ENCODE measurements around the gene SH3RF2. TPM values are rescaled to one million over a fixed set of nuclear protein-coding genes. Genes with fewer than 3 reads are reported as not detected.

SH3RF2 gene
- polyA plus RNA-seq, 3 donors: not detected

DNA sequence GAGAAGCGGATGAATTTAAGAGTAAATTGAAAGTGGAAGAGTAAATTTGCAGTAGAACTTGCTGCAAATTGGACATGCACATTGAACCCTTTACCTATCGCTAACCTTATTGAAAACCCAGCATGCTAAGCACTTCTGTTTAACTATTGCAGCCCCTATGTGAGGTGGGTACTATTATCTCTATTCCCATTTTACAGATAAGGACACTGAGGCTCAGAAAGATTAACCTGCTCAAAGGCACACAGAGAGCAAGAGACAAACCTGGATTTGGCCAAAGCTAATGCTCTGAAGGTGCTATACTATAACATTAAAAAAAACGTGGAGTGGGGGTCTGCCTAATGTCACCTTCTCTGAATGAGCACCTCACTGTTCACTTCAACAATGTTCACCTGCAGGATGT lies 21.0 kb downstream of the SH3RF2 start:
- no peak overlapping the region for H3K27ac Mint-ChIP-seq
- no peaks in the 10 kb centered on the region for H3K79me2 ChIP-seq (ENCODE audit: insufficient read depth, low read length)
- H3K27ac ChIP-seq (ENCODE audit: low read depth in 1 of 2, low read length in 2 of 2): no peak overlapping the region
- H3K9me3 Mint-ChIP-seq: peaks cover 0 to 5% (median 3%) of the 10 kb centered on the region in 7 donors
- no peak overlapping the region for H3K4me3 Mint-ChIP-seq
- no peak overlapping the region for H3K4me3 ChIP-seq (replicated peaks in 1 of 3; ENCODE audit: low read depth in 2 of 3, low read length in 3 of 3)
- no peak for DNase-seq
- no peak overlapping the region for H3K4me2 ChIP-seq (replicated peaks; ENCODE audit: extremely low read depth, low read length, poor library complexity, severe bottlenecking)
- TF ChIP-seq, protein P1, sequence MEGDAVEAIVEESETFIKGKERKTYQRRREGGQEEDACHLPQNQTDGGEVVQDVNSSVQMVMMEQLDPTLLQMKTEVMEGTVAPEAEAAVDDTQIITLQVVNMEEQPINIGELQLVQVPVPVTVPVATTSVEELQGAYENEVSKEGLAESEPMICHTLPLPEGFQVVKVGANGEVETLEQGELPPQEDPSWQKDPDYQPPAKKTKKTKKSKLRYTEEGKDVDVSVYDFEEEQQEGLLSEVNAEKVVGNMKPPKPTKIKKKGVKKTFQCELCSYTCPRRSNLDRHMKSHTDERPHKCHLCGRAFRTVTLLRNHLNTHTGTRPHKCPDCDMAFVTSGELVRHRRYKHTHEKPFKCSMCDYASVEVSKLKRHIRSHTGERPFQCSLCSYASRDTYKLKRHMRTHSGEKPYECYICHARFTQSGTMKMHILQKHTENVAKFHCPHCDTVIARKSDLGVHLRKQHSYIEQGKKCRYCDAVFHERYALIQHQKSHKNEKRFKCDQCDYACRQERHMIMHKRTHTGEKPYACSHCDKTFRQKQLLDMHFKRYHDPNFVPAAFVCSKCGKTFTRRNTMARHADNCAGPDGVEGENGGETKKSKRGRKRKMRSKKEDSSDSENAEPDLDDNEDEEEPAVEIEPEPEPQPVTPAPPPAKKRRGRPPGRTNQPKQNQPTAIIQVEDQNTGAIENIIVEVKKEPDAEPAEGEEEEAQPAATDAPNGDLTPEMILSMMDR (IDR thresholded peaks at IDR 0.05): no peak
- H3K36me3 ChIP-seq (replicated peaks in 1 of 2; ENCODE audit: control insufficient read depth in 1 of 2, insufficient read depth in 2 of 2, low read length in 2 of 2): no peaks in the 10 kb centered on the region
- H3K4me1 Mint-ChIP-seq: no peaks in the 10 kb centered on the region
- H3K27me3 ChIP-seq (ENCODE audit: control insufficient read depth in 2 of 2, insufficient read depth in 2 of 2, low read length in 2 of 2): peaks cover 28 to 33% of the 10 kb centered on the region in 2 donors
- no peaks in the 10 kb centered on the region for H3K36me3 Mint-ChIP-seq
- no peak overlapping the region for H2AFZ ChIP-seq (ENCODE audit: insufficient read depth, low read depth, low read length, poor library complexity, severe bottlenecking)
- H3K9ac ChIP-seq (ENCODE audit: insufficient read depth, low read length, poor library complexity, severe bottlenecking): no peak overlapping the region
- H4K20me1 ChIP-seq (ENCODE audit: insufficient read depth, low read length): no peaks in the 10 kb centered on the region
- H3K9me3 ChIP-seq (replicated peaks in 1 of 2; ENCODE audit: control insufficient read depth in 1 of 2, insufficient read depth in 1 of 2, low read length in 2 of 2): no peaks in the 10 kb centered on the region
- H3K4me1 ChIP-seq (ENCODE audit: control insufficient read depth in 1 of 2, insufficient read depth in 2 of 2, low read length in 2 of 2): no peaks in the 10 kb centered on the region
- peaks cover 17 to 47% (median 36%) of the 10 kb centered on the region in 3 donors for H3K27me3 Mint-ChIP-seq (ENCODE audit: low read depth in 3 of 3)
- WGBS (ENCODE audit: insufficient coverage): 91% methylated on average over 1 of the region's 3 CpGs
- intact Hi-C loops (cut with micrococcal nuclease): no loop called here

DNA sequence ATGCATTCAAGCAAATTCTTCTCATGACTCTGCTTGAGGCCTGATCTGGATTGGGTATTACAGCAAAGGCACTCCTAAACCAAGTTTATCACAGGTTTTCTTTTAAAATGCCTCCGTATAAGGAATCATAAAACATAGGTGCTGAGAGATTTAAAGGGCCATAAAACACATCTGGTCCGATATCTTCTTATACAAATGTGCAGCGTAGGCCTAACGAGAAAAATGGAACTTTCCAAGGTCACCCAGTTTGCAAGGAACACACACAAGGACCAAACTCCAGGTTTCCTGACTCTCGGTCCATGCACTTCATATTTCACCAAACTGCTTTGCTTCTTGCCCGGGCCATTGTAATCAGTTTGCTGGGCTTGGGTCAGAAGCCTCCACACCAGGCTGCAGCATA lies 22.1 kb downstream of the SH3RF2 start:
- 91% methylated on average over 6 of the region's 6 CpGs for WGBS (ENCODE audit: insufficient coverage)

More for the DNA sequence above, 22.1 kb downstream of the SH3RF2 start:
- Histone ChIP-seq H2AFZ (ENCODE audit: insufficient read depth, low read depth, low read length, poor library complexity, severe bottlenecking) (no peak overlapping the region), H3K9ac (ENCODE audit: insufficient read depth, low read length, poor library complexity, severe bottlenecking) (no peak overlapping the region), H4K20me1 (ENCODE audit: insufficient read depth, low read length) (no peaks in the 10 kb centered on the region), H3K36me3 (replicated peaks in 1 of 2; ENCODE audit: control insufficient read depth in 1 of 2, insufficient read depth in 2 of 2, low read length in 2 of 2) (no peaks in the 10 kb centered on the region), H3K79me2 (ENCODE audit: insufficient read depth, low read length) (no peaks in the 10 kb centered on the region), H3K27me3 (ENCODE audit: control insufficient read depth in 2 of 2, insufficient read depth in 2 of 2, low read length in 2 of 2) (peaks cover 22 to 25% of the 10 kb centered on the region in 2 donors), H3K9me3 (replicated peaks in 1 of 2; ENCODE audit: control insufficient read depth in 1 of 2, insufficient read depth in 1 of 2, low read length in 2 of 2) (no peaks in the 10 kb centered on the region), H3K4me3 (replicated peaks in 1 of 3; ENCODE audit: low read depth in 2 of 3, low read length in 3 of 3) (no peak overlapping the region), H3K4me1 (ENCODE audit: control insufficient read depth in 1 of 2, insufficient read depth in 2 of 2, low read length in 2 of 2) (no peaks in the 10 kb centered on the region), H3K27ac (ENCODE audit: low read depth in 1 of 2, low read length in 2 of 2) (no peak overlapping the region), H3K4me2 (replicated peaks; ENCODE audit: extremely low read depth, low read length, poor library complexity, severe bottlenecking) (no peak overlapping the region)
- no peaks in the 10 kb centered on the region for H3K4me1 Mint-ChIP-seq
- H3K27ac Mint-ChIP-seq: no peak overlapping the region
- H3K4me3 Mint-ChIP-seq: no peak overlapping the region
- peaks cover 22 to 41% (median 35%) of the 10 kb centered on the region in 3 donors for H3K27me3 Mint-ChIP-seq (ENCODE audit: low read depth in 3 of 3)
- H3K9me3 Mint-ChIP-seq: peaks cover 0 to 4% (median 3%) of the 10 kb centered on the region in 7 donors
- TF ChIP-seq, protein P1 (IDR thresholded peaks at IDR 0.05): no peak
- H3K36me3 Mint-ChIP-seq: no peaks in the 10 kb centered on the region
- intact Hi-C loops (cut with micrococcal nuclease): no loop called here
- no peak for DNase-seq

All from CD14-positive monocyte (primary cell).